Upper lobe of left lung (tissue), 6 donors: ENCODE results near the gene HIVEP3. TPM values are rescaled to one million over a fixed set of nuclear protein-coding genes. Genes with fewer than 3 reads are reported as not detected.

Experiments used
- ATAC-seq, 2 donors: fragments of 200-7000 bp; cut with Tn5 transposase; one replicate each; pipeline ENCODE4 v1.9.1; 2022; ENCODE audit warnings: mild to moderate bottlenecking in 2 of 2, moderate library complexity in 2 of 2; ENCODE audit not compliant: low FRiP score in 2 of 2
- DNase-seq, 2 donors: peaks; one replicate each; pipeline ENCODE4 v3.0.0-alpha.2; 2019 to 2020
- H3K27ac ChIP-seq, 4 donors: fragments of 200-600 bp; sonication (generic); one replicate each; pipeline ENCODE4 v1.5.1; 2016 to 2019
- H3K27me3 ChIP-seq, 4 donors: fragments of 200-600 bp; sonication (generic); one replicate each; pipeline ENCODE4 v1.5.1; 2017 to 2019
- H3K36me3 ChIP-seq, 4 donors: fragments of 200-600 bp; sonication (generic); one replicate each; pipeline ENCODE4 v1.5.1; 2016 to 2019
- H3K4me1 ChIP-seq, 4 donors: fragments of 200-600 bp; sonication (generic); one replicate each; pipeline ENCODE4 v1.5.1; 2018 to 2019
- H3K4me3 ChIP-seq, 4 donors: fragments of 200-600 bp; sonication (generic); one replicate each; pipeline ENCODE4 v1.5.1; 2017 to 2019; ENCODE audit warnings: mild to moderate bottlenecking in 2 of 4, moderate library complexity in 1 of 4
- H3K9me3 ChIP-seq, 4 donors: fragments of 200-600 bp; sonication (generic); one replicate each; pipeline ENCODE4 v1.5.1; 2018 to 2019
- EP300 ChIP-seq, 4 donors: sonication (generic); formaldehyde crosslinking; IDR thresholded peaks; one replicate each; pipeline ENCODE4 v1.5.1; 2017; ENCODE audit warnings: antibody characterized with exemption in 4 of 4, control low read depth in 2 of 4
- POLR2A ChIP-seq, 4 donors: fragments of 450-650 bp; IDR thresholded peaks; one replicate each; pipeline ENCODE4 v1.5.1; 2016 to 2017; ENCODE audit warnings: antibody characterized with exemption in 4 of 4, mild to moderate bottlenecking in 2 of 4
- POLR2AphosphoS5 ChIP-seq, 2 donors: sonication (generic); formaldehyde crosslinking; IDR thresholded peaks; one replicate each; pipeline ENCODE4 v1.5.1; 2017; ENCODE audit warnings: antibody characterized with exemption in 2 of 2
- WGBS, 2 donors: methylation state at CpG; one replicate each; pipeline ENCODE4 v1.1.5; 2017 to 2018; 5-methylcytosine and 5-hydroxymethylcytosine counted together
- total RNA-seq, 6 donors: library from RNA; depleted of rRNA in 4 of 6; stranded (reverse); fragments of >200 nt in 4 of 6; gene quantifications; one replicate each; pipeline versions ENCODE4 v1.1.0 to v1.2.1, GENCODE V29; 2016 to 2021
- TF ChIP-seq, protein P1 (sequence below), 6 experiments: fragments of 450-650 bp in 4 of 6; fragments of 200-600 bp in 2 of 6; sonication (generic) in 2 of 6; IDR thresholded peaks; one replicate each; pipeline ENCODE4 v1.5.1; 2016 to 2019; ENCODE audit warnings: antibody characterized with exemption in 6 of 6
- donor health status: DM: no; HTN: no; CAD: no; lungs with moderate emphysema.
- donor health status: DM: no; HTN: yes; CAD: no; lungs with severe emphysema.

HIVEP3 gene
- total RNA-seq, 6 donors from 2014 or later, result 9.7 to 23.0 (median 11.6) TPM

- ATAC-seq, result no peak
- H3K27ac ChIP-seq, result no peak overlapping the region
- TF ChIP-seq POLR2AphosphoS5 (IDR thresholded peaks at IDR 0.05), result no peak
- no peak for TF ChIP-seq POLR2A (IDR thresholded peaks at IDR 0.05)
- TF ChIP-seq EP300 (IDR thresholded peaks at IDR 0.05), result no peak
- TF ChIP-seq, protein P1, sequence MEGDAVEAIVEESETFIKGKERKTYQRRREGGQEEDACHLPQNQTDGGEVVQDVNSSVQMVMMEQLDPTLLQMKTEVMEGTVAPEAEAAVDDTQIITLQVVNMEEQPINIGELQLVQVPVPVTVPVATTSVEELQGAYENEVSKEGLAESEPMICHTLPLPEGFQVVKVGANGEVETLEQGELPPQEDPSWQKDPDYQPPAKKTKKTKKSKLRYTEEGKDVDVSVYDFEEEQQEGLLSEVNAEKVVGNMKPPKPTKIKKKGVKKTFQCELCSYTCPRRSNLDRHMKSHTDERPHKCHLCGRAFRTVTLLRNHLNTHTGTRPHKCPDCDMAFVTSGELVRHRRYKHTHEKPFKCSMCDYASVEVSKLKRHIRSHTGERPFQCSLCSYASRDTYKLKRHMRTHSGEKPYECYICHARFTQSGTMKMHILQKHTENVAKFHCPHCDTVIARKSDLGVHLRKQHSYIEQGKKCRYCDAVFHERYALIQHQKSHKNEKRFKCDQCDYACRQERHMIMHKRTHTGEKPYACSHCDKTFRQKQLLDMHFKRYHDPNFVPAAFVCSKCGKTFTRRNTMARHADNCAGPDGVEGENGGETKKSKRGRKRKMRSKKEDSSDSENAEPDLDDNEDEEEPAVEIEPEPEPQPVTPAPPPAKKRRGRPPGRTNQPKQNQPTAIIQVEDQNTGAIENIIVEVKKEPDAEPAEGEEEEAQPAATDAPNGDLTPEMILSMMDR (IDR thresholded peaks at IDR 0.05), result no peak
- H3K4me3 ChIP-seq, result no peak overlapping the region
- peaks cover 0 to 5% (median 3%) of the 10 kb centered on the region in 4 donors for H3K4me1 ChIP-seq
- 75 to 82% methylated on average over 3 to 7 of the region's 7 CpGs for WGBS, 2 donors
- H3K9me3 ChIP-seq, result no peaks in the 10 kb centered on the region
- no peaks in the 10 kb centered on the region for H3K27me3 ChIP-seq
- DNase-seq, result no peak
- H3K36me3 ChIP-seq, result no peaks in the 10 kb centered on the region
Measured at GRCh38 chr1:41689558-41689981, 229.2 kb downstream of the HIVEP3 start.

DNA sequence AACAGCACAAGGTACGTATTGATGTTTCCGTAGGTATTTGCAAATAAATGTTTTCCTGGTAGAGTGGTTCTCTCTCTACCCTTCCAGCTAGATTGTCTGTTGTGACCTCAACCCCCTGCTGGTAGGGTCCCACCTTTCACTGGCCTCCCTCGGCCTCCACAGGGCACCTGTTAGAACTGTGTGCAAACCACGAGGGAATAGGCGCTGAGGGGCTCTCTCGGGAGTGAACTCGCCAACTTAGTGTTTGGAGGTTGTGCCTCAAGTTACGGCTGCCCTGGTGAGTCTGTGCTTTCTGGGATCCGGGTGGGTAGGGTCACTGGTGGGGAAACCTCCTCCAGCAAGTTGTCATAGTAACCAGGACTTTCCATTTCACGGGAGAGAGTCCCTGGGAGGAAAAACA lies 229.6 kb downstream of the HIVEP3 start:
- no peak for DNase-seq
- no peak overlapping the region for H3K27ac ChIP-seq

GRCh38 chr1:41687007-41687406 lies 231.7 kb downstream of the HIVEP3 start:
- TF ChIP-seq EP300 (IDR thresholded peaks at IDR 0.05) (no peak), POLR2A (IDR thresholded peaks at IDR 0.05) (no peak), POLR2AphosphoS5 (IDR thresholded peaks at IDR 0.05) (no peak)
- TF ChIP-seq, protein P1 (IDR thresholded peaks at IDR 0.05), result no peak
- Histone ChIP-seq H3K4me1 (peaks cover 14 to 27% (median 23%) of the 10 kb centered on the region in 4 donors), H3K27ac (no peak overlapping the region), H3K27me3 (no peaks in the 10 kb centered on the region), H3K4me3 (no peak overlapping the region), H3K36me3 (no peaks in the 10 kb centered on the region), H3K9me3 (no peaks in the 10 kb centered on the region)
- WGBS, 2 donors, result 82 to 97% methylated on average over 1 of the region's 1 CpG
- no peak for DNase-seq
- ATAC-seq, result no peak

More for the DNA sequence above, 229.6 kb downstream of the HIVEP3 start:
- Histone ChIP-seq H3K4me1 (peaks cover 3 to 8% (median 6%) of the 10 kb centered on the region in 4 donors), H3K9me3 (no peaks in the 10 kb centered on the region), H3K36me3 (no peaks in the 10 kb centered on the region), H3K27me3 (no peaks in the 10 kb centered on the region), H3K4me3 (no peak overlapping the region)
- TF ChIP-seq POLR2A (IDR thresholded peaks at IDR 0.05) (no peak), EP300 (IDR thresholded peaks at IDR 0.05) (no peak), POLR2AphosphoS5 (IDR thresholded peaks at IDR 0.05) (no peak)
- TF ChIP-seq, protein P1 (IDR thresholded peaks at IDR 0.05), result no peak
- WGBS, 2 donors, result 93 to 95% methylated on average over 4 to 10 of the region's 10 CpGs
- ATAC-seq, result no peak

- DNase-seq, result peak in 1 of 2 donors; percentile 76
- Histone ChIP-seq H3K36me3 (no peaks in the 10 kb centered on the region), H3K27ac (peak overlapping the region in 2 of 4 donors; percentile 30 to 45), H3K4me3 (no peak overlapping the region), H3K9me3 (no peaks in the 10 kb centered on the region), H3K27me3 (no peaks in the 10 kb centered on the region), H3K4me1 (peaks cover 14 to 34% (median 24%) of the 10 kb centered on the region in 4 donors)
- 28 to 35% methylated on average over 3 of the region's 4 CpGs for WGBS, 2 donors
- TF ChIP-seq POLR2AphosphoS5 (IDR thresholded peaks at IDR 0.05) (peak in 1 of 2 donors; percentile 23), POLR2A (IDR thresholded peaks at IDR 0.05) (no peak)
- peak in 1 of 2 donors; percentile 56 for ATAC-seq
Measured at GRCh38 chr1:41683681-41684500, 234.8 kb downstream of the HIVEP3 start.

GRCh38 chr1:41682845-41683625 lies 235.7 kb downstream of the HIVEP3 start:
- Histone ChIP-seq H3K36me3 (no peaks in the 10 kb centered on the region), H3K27ac (peak overlapping the region in 2 of 4 donors; percentile 30 to 45), H3K27me3 (no peaks in the 10 kb centered on the region), H3K4me1 (peaks cover 14 to 43% (median 28%) of the 10 kb centered on the region in 4 donors), H3K4me3 (no peak overlapping the region), H3K9me3 (no peaks in the 10 kb centered on the region)
- no peak for ATAC-seq
- TF ChIP-seq, protein P1 (IDR thresholded peaks at IDR 0.05), result no peak
- TF ChIP-seq EP300 (IDR thresholded peaks at IDR 0.05) (no peak), POLR2AphosphoS5 (IDR thresholded peaks at IDR 0.05) (no peak), POLR2A (IDR thresholded peaks at IDR 0.05) (no peak)
- DNase-seq, result no peak
- 92 to 95% methylated on average over 6 of the region's 6 CpGs for WGBS, 2 donors
